HL-60 (cell line): ENCODE measurements around the gene ARHGAP10.

ENCODE experiments used
- CTCF ChIP-seq: IDR thresholded peaks from one replicate; pipeline ENCODE4 v1.5.1; 2011; ENCODE audit warnings: low read length, control low read depth, inconsistent platforms; ENCODE audit not compliant: insufficient read depth
- POLR2AphosphoS5 ChIP-seq: IDR thresholded peaks from 2 replicates; pipeline ENCODE4 v1.6.1; 2012; ENCODE audit warnings: low read depth

GRCh38 chr4:147709999-147710398 lies 21.9 kb upstream of the ARHGAP10 start:
- no peak for TF ChIP-seq CTCF
- no peak for TF ChIP-seq POLR2AphosphoS5
